Upper lobe of left lung (tissue), 6 donors: ENCODE results near the gene TP63. TPM values are rescaled to one million over a fixed set of nuclear protein-coding genes. Genes with fewer than 3 reads are reported as not detected.
A peak's percentile ranks its signal among the peaks of the same experiment; 100 is the strongest.
"Not testable (repeated sequence)": the region's sequence is repeated elsewhere in the genome, so short reads cannot be mapped to it uniquely, and the experiment has no call there.

ENCODE experiments used
- ATAC-seq, 2 donors: fragments of 200-7000 bp; cut with Tn5 transposase; one replicate each; pipeline ENCODE4 v1.9.1; 2022; ENCODE audit warnings: mild to moderate bottlenecking in 2 of 2, moderate library complexity in 2 of 2; ENCODE audit not compliant: low FRiP score in 2 of 2
- DNase-seq, 2 donors: peaks; one replicate each; pipeline ENCODE4 v3.0.0-alpha.2; 2019 to 2020
- H3K27ac ChIP-seq, 4 donors: fragments of 200-600 bp; sonication (generic); one replicate each; pipeline ENCODE4 v1.5.1; 2016 to 2019
- H3K27me3 ChIP-seq, 4 donors: fragments of 200-600 bp; sonication (generic); one replicate each; pipeline ENCODE4 v1.5.1; 2017 to 2019
- H3K36me3 ChIP-seq, 4 donors: fragments of 200-600 bp; sonication (generic); one replicate each; pipeline ENCODE4 v1.5.1; 2016 to 2019
- H3K4me1 ChIP-seq, 4 donors: fragments of 200-600 bp; sonication (generic); one replicate each; pipeline ENCODE4 v1.5.1; 2018 to 2019
- H3K4me3 ChIP-seq, 4 donors: fragments of 200-600 bp; sonication (generic); one replicate each; pipeline ENCODE4 v1.5.1; 2017 to 2019; ENCODE audit warnings: mild to moderate bottlenecking in 2 of 4, moderate library complexity in 1 of 4
- H3K9me3 ChIP-seq, 4 donors: fragments of 200-600 bp; sonication (generic); one replicate each; pipeline ENCODE4 v1.5.1; 2018 to 2019
- CTCF ChIP-seq, 6 experiments: fragments of 450-650 bp in 4 of 6; fragments of 200-600 bp in 2 of 6; sonication (generic) in 2 of 6; IDR thresholded peaks; one replicate each; pipeline ENCODE4 v1.5.1; 2016 to 2019; ENCODE audit warnings: antibody characterized with exemption in 6 of 6
- EP300 ChIP-seq, 4 donors: sonication (generic); formaldehyde crosslinking; IDR thresholded peaks; one replicate each; pipeline ENCODE4 v1.5.1; 2017; ENCODE audit warnings: antibody characterized with exemption in 4 of 4, control low read depth in 2 of 4
- POLR2A ChIP-seq, 4 donors: fragments of 450-650 bp; IDR thresholded peaks; one replicate each; pipeline ENCODE4 v1.5.1; 2016 to 2017; ENCODE audit warnings: antibody characterized with exemption in 4 of 4, mild to moderate bottlenecking in 2 of 4
- POLR2AphosphoS5 ChIP-seq, 2 donors: sonication (generic); formaldehyde crosslinking; IDR thresholded peaks; one replicate each; pipeline ENCODE4 v1.5.1; 2017; ENCODE audit warnings: antibody characterized with exemption in 2 of 2
- WGBS, 2 donors: methylation state at CpG; one replicate each; pipeline ENCODE4 v1.1.5; 2017 to 2018; 5-methylcytosine and 5-hydroxymethylcytosine counted together
- total RNA-seq, 6 donors: library from RNA; depleted of rRNA in 4 of 6; stranded (reverse); fragments of >200 nt in 4 of 6; gene quantifications; one replicate each; pipeline versions ENCODE4 v1.1.0 to v1.2.1, GENCODE V29; 2016 to 2021
- donor health status: DM: no; HTN: no; CAD: no; lungs with moderate emphysema.
- donor health status: DM: no; HTN: yes; CAD: no; lungs with severe emphysema.

TP63 gene
- total RNA-seq, 6 donors from 2014 or later: 1.0 to 8.8 (median 2.8) TPM

DNA sequence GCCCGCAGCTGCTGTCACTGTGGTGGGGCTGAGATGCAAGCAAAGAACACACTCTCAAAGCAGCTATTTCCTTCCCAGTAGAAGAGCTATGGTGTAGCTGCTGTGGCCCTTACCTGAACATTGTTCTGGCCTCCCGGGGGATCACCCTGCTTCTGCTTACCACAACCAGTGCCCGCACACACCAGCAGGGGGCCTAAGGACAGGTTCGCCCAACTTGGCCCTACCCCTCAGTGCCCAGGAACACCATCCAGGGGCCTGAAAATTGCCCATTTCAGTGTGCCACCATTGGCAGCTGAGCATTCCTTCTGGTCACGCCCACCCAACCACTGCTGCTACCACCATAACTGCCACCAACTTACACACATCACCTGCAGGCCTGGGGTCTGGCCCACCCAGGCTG is 113.0 kb downstream of the TP63 start:
- TF ChIP-seq CTCF (IDR thresholded peaks at IDR 0.05) (no peak), EP300 (IDR thresholded peaks at IDR 0.05) (no peak), POLR2AphosphoS5 (IDR thresholded peaks at IDR 0.05) (no peak), POLR2A (IDR thresholded peaks at IDR 0.05) (no peak)
- Histone ChIP-seq H3K27ac (no peak overlapping the region), H3K36me3 (no peaks in the 10 kb centered on the region), H3K27me3 (no peaks in the 10 kb centered on the region), H3K9me3 (peaks cover 0 to 9% (median 4%) of the 10 kb centered on the region in 4 donors), H3K4me3 (no peak overlapping the region), H3K4me1 (no peaks in the 10 kb centered on the region)
- DNase-seq (no peak), ATAC-seq (peak; percentile 12 to 43)
- WGBS, 2 donors: 96% methylated on average over 3 of the region's 5 CpGs

GRCh38 chr3:189745622-189746021 is 114.4 kb downstream of the TP63 start:
- Histone ChIP-seq H3K4me1 (no peaks in the 10 kb centered on the region), H3K9me3 (peaks cover 0 to 9% (median 4%) of the 10 kb centered on the region in 4 donors), H3K27me3 (no peaks in the 10 kb centered on the region), H3K27ac (no peak overlapping the region), H3K36me3 (no peaks in the 10 kb centered on the region), H3K4me3 (no peak overlapping the region)
- TF ChIP-seq POLR2AphosphoS5 (IDR thresholded peaks at IDR 0.05): no peak
- no peak for TF ChIP-seq EP300 (IDR thresholded peaks at IDR 0.05)
- no peak for TF ChIP-seq POLR2A (IDR thresholded peaks at IDR 0.05)
- no peak for TF ChIP-seq CTCF (IDR thresholded peaks at IDR 0.05)
- ATAC-seq: no peak
- 93 to 100% methylated on average over 1 of the region's 1 CpG for WGBS, 2 donors
- no peak for DNase-seq

GRCh38 chr3:189748046-189748445 is 116.9 kb downstream of the TP63 start:
- no peaks in the 10 kb centered on the region for H3K36me3 ChIP-seq
- TF ChIP-seq CTCF (IDR thresholded peaks at IDR 0.05) (no peak), EP300 (IDR thresholded peaks at IDR 0.05) (no peak), POLR2A (IDR thresholded peaks at IDR 0.05) (no peak), POLR2AphosphoS5 (IDR thresholded peaks at IDR 0.05) (no peak)
- no peak for DNase-seq
- no peak overlapping the region for H3K4me3 ChIP-seq
- WGBS, 2 donors: 48 to 52% methylated on average over 2 of the region's 2 CpGs
- H3K27me3 ChIP-seq: no peaks in the 10 kb centered on the region
- H3K4me1 ChIP-seq: no peaks in the 10 kb centered on the region
- ATAC-seq: no peak
- peaks cover 0 to 9% (median 4%) of the 10 kb centered on the region in 4 donors for H3K9me3 ChIP-seq
- no peak overlapping the region for H3K27ac ChIP-seq

GRCh38 chr3:189750972-189751371 is 119.8 kb downstream of the TP63 start:
- DNase-seq, ATAC-seq, H3K9me3 ChIP-seq, H3K36me3 ChIP-seq, H3K4me1 ChIP-seq, H3K4me3 ChIP-seq, H3K27ac ChIP-seq, H3K27me3 ChIP-seq: not testable (repeated sequence)
- WGBS, 2 donors: 97 to 98% methylated on average over 4 of the region's 4 CpGs

- DNase-seq (no peak), ATAC-seq (no peak)
- H3K27me3 ChIP-seq: no peaks in the 10 kb centered on the region
- TF ChIP-seq POLR2A (IDR thresholded peaks at IDR 0.05) (no peak), EP300 (IDR thresholded peaks at IDR 0.05) (no peak), CTCF (IDR thresholded peaks at IDR 0.05) (no peak), POLR2AphosphoS5 (IDR thresholded peaks at IDR 0.05) (no peak)
- H3K36me3 ChIP-seq: no peaks in the 10 kb centered on the region
- H3K4me3 ChIP-seq: no peak overlapping the region
- WGBS, 2 donors: 85 to 87% methylated on average over 2 of the region's 2 CpGs
- H3K4me1 ChIP-seq: no peaks in the 10 kb centered on the region
- H3K27ac ChIP-seq: no peak overlapping the region
- H3K9me3 ChIP-seq: no peaks in the 10 kb centered on the region
Measured at GRCh38 chr3:189754356-189754755, 123.2 kb downstream of the TP63 start.
